K562 (cell line): Measurements from ENCODE around the gene PCDH18. TPM values are rescaled to one million over a fixed set of nuclear protein-coding genes. Genes with fewer than 3 reads are reported as not detected.

Source experiments
- ATAC-seq: fragments of 200-7000 bp; cut with Tn5 transposase; 3 replicates; pipeline ENCODE4 v1.9.1; 2020; ENCODE audit warnings: moderate library complexity
- BruUV-seq: library from RNA; stranded (reverse); fragments of 400-500 nt; replicated peaks from 2 replicates; lab custom pipeline; 2021; lab: Mats Ljungman, UMichigan
- CTCF ChIA-PET: fragments of 300-600 bp; formaldehyde crosslinking; extraction: SDS; loops from one replicate; lab custom pipeline; 2021; ENCODE audit warnings: low intra/inter-chr PET ratio; lab: Yijun Ruan, JAX
- POLR2A ChIA-PET: fragments of 300-600, 350-650 bp; sonication (Branson Sonifier 250); formaldehyde crosslinking; extraction: SDS; loops from one replicate; lab custom pipeline; 2021; ENCODE audit warnings: antibody characterized with exemption, inconsistent platforms; lab: Yijun Ruan, JAX
- DNase-seq, 4 experiments: peaks; one replicate each; pipeline versions ENCODE4 v3.0.0 to v3.0.0-alpha.2; 2011 to 2018; ENCODE audit warnings: low spot score in 3 of 4, mixed read lengths in 3 of 4; ENCODE audit errors: extremely low read depth in 1 of 4
- FAIRE-seq: peaks from 2 replicates; lab custom pipeline; 2011; peaks lifted over from hg19 to GRCh38; lab: Jason Lieb, UNC
- H2AFZ ChIP-seq: 2 replicates; pipeline ENCODE4 v1.6.0; 2011; ENCODE audit warnings: low read depth, low read length, control low read depth, inconsistent platforms
- H3K27ac ChIP-seq: fragments of 200-600 bp; 3 replicates; pipeline ENCODE4 v1.8.0; 2011; ENCODE audit warnings: low read depth, mild to moderate bottlenecking, control low read depth, inconsistent platforms, low read length, moderate library complexity, mixed read lengths; ENCODE audit errors: extremely low read depth
- H3K27me3 ChIP-seq, 2 experiments: fragments of 300-600 bp in 1 of 2; 2 replicates in 1 of 2; 3 replicates in 1 of 2; pipeline versions ENCODE4 v1.6.0 to v1.8.0; 2011; ENCODE audit warnings: inconsistent platforms in 2 of 2, low read length in 2 of 2, mild to moderate bottlenecking in 1 of 2, mixed read lengths in 1 of 2, moderate library complexity in 1 of 2; ENCODE audit not compliant: control insufficient read depth in 2 of 2, insufficient read depth in 2 of 2
- H3K36me3 ChIP-seq: fragments of 300-600 bp; 3 replicates; pipeline ENCODE4 v1.8.0; 2011; ENCODE audit warnings: mild to moderate bottlenecking, low read length, inconsistent platforms; ENCODE audit not compliant: control insufficient read depth, insufficient read depth
- H3K4me1 ChIP-seq, 2 experiments: fragments of 200-600 bp in 1 of 2; replicated peaks in 1 of 2; 2 replicates in 1 of 2; 3 replicates in 1 of 2; pipeline versions ENCODE4 v1.5.1 to v1.8.0; 2011; ENCODE audit warnings: inconsistent platforms in 2 of 2, low read length in 2 of 2, mild to moderate bottlenecking in 1 of 2, mixed read lengths in 1 of 2, moderate library complexity in 1 of 2; ENCODE audit not compliant: control insufficient read depth in 2 of 2, insufficient read depth in 2 of 2
- H3K4me2 ChIP-seq: 2 replicates; pipeline ENCODE4 v1.6.1; 2011; ENCODE audit warnings: low read length, control low read depth, inconsistent platforms, mixed read lengths; ENCODE audit not compliant: insufficient read depth
- H3K4me3 ChIP-seq: fragments of 200-600 bp; sonication (generic), shearing (Covaris generic); 2 replicates; pipeline ENCODE4 v1.5.1; 2016; ENCODE audit warnings: control low read depth, inconsistent platforms
- H3K79me2 ChIP-seq: fragments of 200-600 bp; 3 replicates; pipeline ENCODE4 v1.8.0; 2011; ENCODE audit warnings: low read length, inconsistent platforms; ENCODE audit not compliant: control insufficient read depth, insufficient read depth
- H3K9ac ChIP-seq, 2 experiments: 2 replicates each; pipeline versions ENCODE4 v1.6.0 to v1.6.1; 2011; ENCODE audit warnings: low read depth in 2 of 2, low read length in 2 of 2, control low read depth in 1 of 2, inconsistent platforms in 1 of 2, mild to moderate bottlenecking in 1 of 2, mixed read lengths in 1 of 2; ENCODE audit not compliant: insufficient read depth in 1 of 2
- H3K9me1 ChIP-seq: one replicate; pipeline ENCODE4 v1.6.0; 2011; ENCODE audit warnings: inconsistent platforms, mild to moderate bottlenecking, low read length, moderate library complexity; ENCODE audit not compliant: control insufficient read depth, insufficient read depth
- H3K9me3 ChIP-seq: replicated peaks from 2 replicates; pipeline ENCODE4 v1.5.1; 2011; ENCODE audit warnings: low read depth, low read length, inconsistent platforms; ENCODE audit not compliant: control insufficient read depth, insufficient read depth
- H4K20me1 ChIP-seq: replicated peaks from 2 replicates; pipeline ENCODE4 v1.6.1; 2011; ENCODE audit warnings: low read length, inconsistent platforms, mixed read lengths; ENCODE audit not compliant: control insufficient read depth, insufficient read depth
- ARNT ChIP-seq, 2 experiments: fragments of 450-650 bp; IDR thresholded peaks; 2 replicates each; pipeline ENCODE4 v1.6.1; 2016; ENCODE audit warnings: mild to moderate bottlenecking in 1 of 2
- BCL6 ChIP-seq: fragments of 250-450 bp; sonication (Bioruptor Pico); IDR thresholded peaks from 2 replicates; pipeline ENCODE4 v1.4.0; 2020
- CBX5 ChIP-seq: IDR thresholded peaks from 2 replicates; pipeline ENCODE4 v1.6.1; 2014; ENCODE audit warnings: low read depth, borderline replicate concordance
- CHD1 ChIP-seq: fragments of 200-600 bp; sonication (generic); IDR thresholded peaks from one replicate; pipeline ENCODE4 v1.6.1; 2012; ENCODE audit warnings: mild to moderate bottlenecking, moderate library complexity, low read length, inconsistent platforms
- CREBBP ChIP-seq: IDR thresholded peaks from one replicate; pipeline ENCODE4 v1.6.1; 2012; ENCODE audit warnings: low read depth, mild to moderate bottlenecking, control low read depth, inconsistent platforms, low read length
- FOSL1 ChIP-seq: fragments of 200-800 bp; sonication (Bioruptor generic); conservative IDR thresholded peaks from 2 replicates; pipeline ENCODE4 v1.6.1; 2016; ENCODE audit warnings: missing genetic modification characterization, missing compliant biosample characterization
- GABPB2 ChIP-seq: fragments of 250-450 bp; sonication (Bioruptor Pico); conservative IDR thresholded peaks from 2 replicates; pipeline ENCODE4 v1.5.1; 2021; ENCODE audit warnings: mild to moderate bottlenecking
- LCOR ChIP-seq: sonication (generic); formaldehyde crosslinking; IDR thresholded peaks from 2 replicates; pipeline ENCODE4 v1.8.0; 2022; ENCODE audit warnings: mild to moderate bottlenecking, missing genetic modification reagents
- MITF ChIP-seq: IDR thresholded peaks from 2 replicates; pipeline ENCODE4 v1.6.1; 2014; ENCODE audit warnings: antibody characterized with exemption
- SMAD3 ChIP-seq: fragments of 450-650 bp; formaldehyde crosslinking; conservative IDR thresholded peaks from 2 replicates; pipeline ENCODE4 v1.4.0; 2020; ENCODE audit warnings: mild to moderate bottlenecking
- TARDBP ChIP-seq: fragments of 450-650 bp; IDR thresholded peaks from 2 replicates; pipeline ENCODE4 v1.6.1; 2016
- TCFL5 ChIP-seq: fragments of 250-450 bp; sonication (Bioruptor Pico); conservative IDR thresholded peaks from 2 replicates; pipeline ENCODE4 v1.6.1; 2021; ENCODE audit warnings: mild to moderate bottlenecking, moderate library complexity, matching md5 sums
- VEZF1 ChIP-seq: fragments of 200-800 bp; sonication (Bioruptor generic); IDR thresholded peaks from 2 replicates; pipeline ENCODE4 v1.6.1; 2017; ENCODE audit warnings: missing genetic modification characterization, missing compliant biosample characterization
- ZBED1 ChIP-seq: IDR thresholded peaks from 2 replicates; pipeline ENCODE4 v1.6.1; 2014
- ZBTB1 ChIP-seq: sonication (generic); formaldehyde crosslinking; IDR thresholded peaks from 2 replicates; pipeline ENCODE4 v1.8.1; 2023; ENCODE audit warnings: missing genetic modification reagents, low read depth, mild to moderate bottlenecking, borderline replicate concordance
- ZKSCAN3 ChIP-seq: fragments of 250-450 bp; sonication (Bioruptor Pico); IDR thresholded peaks from 2 replicates; pipeline ENCODE4 v1.4.0; 2020
- ZNF282 ChIP-seq: sonication (generic); formaldehyde crosslinking; IDR thresholded peaks from 2 replicates; pipeline ENCODE4 v1.8.1; 2023; ENCODE audit warnings: missing genetic modification reagents
- ZNF316 ChIP-seq: fragments of 450-650 bp; IDR thresholded peaks from 2 replicates; pipeline ENCODE4 v1.6.1; 2016
- WGBS: fragments of 100-300 bp; shearing (Covaris generic); methylation state at CpG from one replicate; pipeline ENCODE4 v1.1.6; 2016; ENCODE audit warnings: low coverage, mixed read lengths; ENCODE audit not compliant: insufficient coverage; ENCODE audit errors: missing lambda C conversion rate; 5-methylcytosine and 5-hydroxymethylcytosine counted together
- in situ Hi-C: fragments of 300-500 bp; cut with MboI; formaldehyde crosslinking; loops from 4 replicates; pipeline ENCODE4 v1.15.0; 2018; ENCODE audit warnings: inconsistent platforms, mixed read lengths
- intact Hi-C: fragments of 100-400 bp; cut with micrococcal nuclease; formaldehyde crosslinking; loops from 2 replicates; pipeline ENCODE4 v1.14.2; 2022
- polyA plus RNA-seq, 8 experiments: library from polyadenylated mRNA; depleted of rRNA in 4 of 8; stranded (reverse) in 5 of 8; unstranded in 3 of 8; fragments of >200 nt; fragmentation: Nextera tagmentation in 2 of 8; fragmentation: Illumina TruSeq in 1 of 8; extraction: Ambion mirVana in 2 of 8; extraction: Trizol in 1 of 8; gene quantifications; 2 replicates each; pipeline versions ENCODE4 v1.2.1 to v1.2.3, GENCODE V29; 2011 to 2014; ENCODE audit warnings: inconsistent platforms in 1 of 8, missing spikeins in 1 of 8
- total RNA-seq, 7 experiments: library from RNA; depleted of rRNA in 6 of 7; stranded (reverse); fragments of >200 nt in 6 of 7; fragmentation: Illumina TruSeq in 2 of 7; extraction: Trizol in 2 of 7; gene quantifications; 2 replicates each; pipeline versions ENCODE4 v1.2.1 to v1.2.3, GENCODE V29; 2011 to 2021; ENCODE audit warnings: low replicate concordance in 1 of 7
- TF ChIP-seq, protein P1 (sequence below): sonication (generic); formaldehyde crosslinking; IDR thresholded peaks from 2 replicates; pipeline ENCODE4 v1.8.0; 2022; ENCODE audit warnings: missing genetic modification reagents, mild to moderate bottlenecking, borderline replicate concordance
- TF ChIP-seq, protein P2 (sequence below): fragments of 250-450 bp; sonication (Bioruptor Pico); IDR thresholded peaks from 2 replicates; pipeline ENCODE4 v1.6.1; 2021; ENCODE audit warnings: mild to moderate bottlenecking

PCDH18 gene
- total and polyA plus RNA-seq, 9 of the 15 experiments (the other 6 are each of a cell fraction or from before 2014, with no cell fraction given) = 0.04 to 0.09 TPM; not detected in 7

DNA sequence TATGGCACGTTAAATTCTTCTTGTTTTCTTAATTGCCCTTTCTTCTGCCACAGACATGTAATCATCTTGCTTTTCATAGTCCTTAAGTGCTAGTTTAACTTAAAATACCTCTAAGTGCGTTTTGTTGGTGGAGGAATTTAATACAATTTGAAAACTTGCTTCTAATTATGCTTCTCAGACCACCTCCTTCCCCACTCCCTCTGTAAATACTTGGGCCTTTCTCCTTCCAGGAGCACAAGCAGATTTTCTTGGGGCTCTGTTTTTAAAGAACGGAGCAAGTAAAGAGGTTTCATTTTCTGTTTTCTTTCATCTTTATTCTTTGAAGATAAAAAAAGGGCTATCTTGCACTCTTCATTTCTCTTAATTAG is 559 bp upstream of the PCDH18 start (continued):
- TF ChIP-seq SMAD3 (CRISPR knock-in tag) = no peak
- TF ChIP-seq VEZF1 = no peak
- TF ChIP-seq, protein P1, sequence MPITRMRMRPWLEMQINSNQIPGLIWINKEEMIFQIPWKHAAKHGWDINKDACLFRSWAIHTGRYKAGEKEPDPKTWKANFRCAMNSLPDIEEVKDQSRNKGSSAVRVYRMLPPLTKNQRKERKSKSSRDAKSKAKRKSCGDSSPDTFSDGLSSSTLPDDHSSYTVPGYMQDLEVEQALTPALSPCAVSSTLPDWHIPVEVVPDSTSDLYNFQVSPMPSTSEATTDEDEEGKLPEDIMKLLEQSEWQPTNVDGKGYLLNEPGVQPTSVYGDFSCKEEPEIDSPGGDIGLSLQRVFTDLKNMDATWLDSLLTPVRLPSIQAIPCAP (CRISPR knock-in tag) = no peak
- no peak for TF ChIP-seq BCL6 (CRISPR knock-in tag)
- TF ChIP-seq GABPB2 (CRISPR knock-in tag) = no peak

GRCh38 chr4:137531168-137531985 is 917 bp downstream of the PCDH18 start:
- no peak overlapping the region for H3K4me2 ChIP-seq
- no peaks in the 10 kb centered on the region for H3K27me3 ChIP-seq
- no peak overlapping the region for H3K9ac ChIP-seq
- H4K20me1 ChIP-seq = no peaks in the 10 kb centered on the region
- intact Hi-C loops (no loop called here), in situ Hi-C loops (no loop called here)
- no peaks in the 10 kb centered on the region for H3K79me2 ChIP-seq
- ATAC-seq = no peak
- H3K27ac ChIP-seq = no peak overlapping the region
- H3K4me1 ChIP-seq = no peaks in the 10 kb centered on the region
- WGBS = 1% methylated on average over 13 of the region's 13 CpGs
- H3K9me1 ChIP-seq = no peaks in the 10 kb centered on the region
- ChIA-PET CTCF (no interaction called here), POLR2A (no interaction called here)
- H3K4me3 ChIP-seq = no peak overlapping the region
- no peaks in the 10 kb centered on the region; the same call in 1 of the 2 replicates for H3K9me3 ChIP-seq
- no TSS peak for BruUV-seq
- H3K36me3 ChIP-seq = no peaks in the 10 kb centered on the region
- DNase-seq = no peak
- H2AFZ ChIP-seq = no peak overlapping the region
- no peak for FAIRE-seq
- TF ChIP-seq ZBTB1 (CRISPR knock-in tag) (no peak), CBX5 (no peak), MITF (no peak), ARNT (IDR thresholded peaks at IDR 0.05) (no peak), ZKSCAN3 (no peak), TCFL5 (CRISPR knock-in tag) (no peak), ZNF316 (no peak), LCOR (CRISPR knock-in tag) (no peak), ZNF282 (no peak), CHD1 (no peak), TARDBP (no peak), ZBED1 (no peak), CREBBP (no peak), FOSL1 (tag) (no peak)
- TF ChIP-seq, protein P2, sequence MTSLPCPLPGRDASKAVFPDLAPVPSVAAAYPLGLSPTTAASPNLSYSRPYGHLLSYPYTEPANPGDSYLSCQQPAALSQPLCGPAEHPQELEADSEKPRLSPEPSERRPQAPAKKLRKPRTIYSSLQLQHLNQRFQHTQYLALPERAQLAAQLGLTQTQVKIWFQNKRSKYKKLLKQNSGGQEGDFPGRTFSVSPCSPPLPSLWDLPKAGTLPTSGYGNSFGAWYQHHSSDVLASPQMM (CRISPR knock-in tag) = no peak
